GM18505 (cell line): Measurements from ENCODE around the gene ADGRA3.
"Not testable (repeated sequence)": the region's sequence is repeated elsewhere in the genome, so short reads cannot be mapped to it uniquely, and the experiment has no call there.

Source experiments
- ATAC-seq: cut with Tn5 transposase; IDR thresholded peaks from one replicate; pipeline ENCODE4 v1.9.1; 2021; ENCODE audit not compliant: unreplicated experiment
- POLR2A ChIP-seq: IDR thresholded peaks from 4 replicates; pipeline ENCODE4 v1.6.1; 2011; ENCODE audit warnings: borderline replicate concordance; ENCODE audit not compliant: insufficient read depth, insufficient read length; ENCODE audit errors: extremely low read depth

Gene ADGRA3

GRCh38 chr4:22480675-22481327, 35.1 kb downstream of the ADGRA3 start:
- ATAC-seq = no peak

GRCh38 chr4:22478426-22478825, 37.4 kb downstream of the ADGRA3 start:
- no peak for ATAC-seq
- no peak for TF ChIP-seq POLR2A

More at GRCh38 chr4:22480675-22481327, 35.1 kb downstream of the ADGRA3 start:
- TF ChIP-seq POLR2A = no peak

- TF ChIP-seq POLR2A = no peak
These were observed 38.1 kb downstream of the ADGRA3 start for GRCh38 chr4:22477813-22478182.

GRCh38 chr4:22477136-22477812, 38.6 kb downstream of the ADGRA3 start:
- ATAC-seq = no peak
- no peak for TF ChIP-seq POLR2A

More at GRCh38 chr4:22477813-22478182, 38.1 kb downstream of the ADGRA3 start:
- ATAC-seq = no peak

- ATAC-seq = no peak
These were observed 39.9 kb downstream of the ADGRA3 start for GRCh38 chr4:22476011-22476410.

GRCh38 chr4:22475311-22475646, 40.6 kb downstream of the ADGRA3 start:
- not testable (repeated sequence) for ATAC-seq

More at GRCh38 chr4:22476011-22476410, 39.9 kb downstream of the ADGRA3 start:
- no peak for TF ChIP-seq POLR2A

- no peak for TF ChIP-seq POLR2A
- no peak for ATAC-seq
These were observed 41.1 kb downstream of the ADGRA3 start for GRCh38 chr4:22474636-22475310.

- no peak for TF ChIP-seq POLR2A
- no peak for ATAC-seq
These were observed 42.6 kb downstream of the ADGRA3 start for GRCh38 chr4:22473268-22473667.

- no peak for ATAC-seq
- no peak for TF ChIP-seq POLR2A
These were observed 43.8 kb downstream of the ADGRA3 start for GRCh38 chr4:22471999-22472461.

- no peak for TF ChIP-seq POLR2A
- ATAC-seq = no peak
These were observed 44.4 kb downstream of the ADGRA3 start for GRCh38 chr4:22471419-22471818.

- no peak for ATAC-seq
- TF ChIP-seq POLR2A = no peak
These were observed 49.3 kb downstream of the ADGRA3 start for GRCh38 chr4:22466581-22466980.

- ATAC-seq = no peak
- TF ChIP-seq POLR2A = no peak
These were observed 49.9 kb downstream of the ADGRA3 start for GRCh38 chr4:22465996-22466395.

- no peak for ATAC-seq
- no peak for TF ChIP-seq POLR2A
These were observed 50.5 kb downstream of the ADGRA3 start for GRCh38 chr4:22465349-22465748.

- no peak for TF ChIP-seq POLR2A
- no peak for ATAC-seq
These were observed 52.7 kb downstream of the ADGRA3 start for GRCh38 chr4:22463179-22463578.
